ENCODE data around the gene TSHZ2. TPM values are rescaled to one million over a fixed set of nuclear protein-coding genes. Genes with fewer than 3 reads are reported as not detected.

Gene TSHZ2
- total RNA-seq, 1 donor: 3.6 TPM

- TF ChIP-seq CTCF (IDR thresholded peaks at IDR 0.05; ENCODE audit: extremely low read depth, low read depth, low read length): no peak
- no peak overlapping the region for H3K27ac ChIP-seq (ENCODE audit: low read depth, low read length)
- no peak for DNase-seq (ENCODE audit: insufficient read length, low spot score, missing footprints)
- H2AFZ ChIP-seq (ENCODE audit: low read length): no peak overlapping the region
- H3K9me3 ChIP-seq (ENCODE audit: low read depth, low read length): no peaks in the 10 kb centered on the region
- H3K4me3 ChIP-seq (ENCODE audit: insufficient read depth, low read length): no peak overlapping the region
- no peaks in the 10 kb centered on the region for H3K4me1 ChIP-seq (ENCODE audit: insufficient read depth, low read length)
- H3K79me2 ChIP-seq (ENCODE audit: insufficient read depth, low read length): no peaks in the 10 kb centered on the region
- H3K36me3 ChIP-seq (ENCODE audit: insufficient read depth, low read length): no peaks in the 10 kb centered on the region
- H3K4me2 ChIP-seq (ENCODE audit: insufficient read depth, low read length): no peak overlapping the region
- no peaks in the 10 kb centered on the region for H3K27me3 ChIP-seq (ENCODE audit: insufficient read depth, low read length)
- no peaks in the 10 kb centered on the region for H4K20me1 ChIP-seq (ENCODE audit: insufficient read depth, low read length)
Observed at GRCh38 chr20:53004267-53004813, 32.2 kb downstream of the TSHZ2 start.

GRCh38 chr20:53009979-53010735 is 38.0 kb downstream of the TSHZ2 start:
- no peak for TF ChIP-seq CTCF (IDR thresholded peaks at IDR 0.05; ENCODE audit: extremely low read depth, low read depth, low read length)
- H3K27me3 ChIP-seq (ENCODE audit: insufficient read depth, low read length): no peaks in the 10 kb centered on the region

GRCh38 chr20:53011640-53012039 is 39.5 kb downstream of the TSHZ2 start:
- no peak for DNase-seq (ENCODE audit: insufficient read length, low spot score, missing footprints)
- no peaks in the 10 kb centered on the region for H3K79me2 ChIP-seq (ENCODE audit: insufficient read depth, low read length)
- H3K36me3 ChIP-seq (ENCODE audit: insufficient read depth, low read length): no peaks in the 10 kb centered on the region
- no peak overlapping the region for H3K4me2 ChIP-seq (ENCODE audit: insufficient read depth, low read length)
- H4K20me1 ChIP-seq (ENCODE audit: insufficient read depth, low read length): no peaks in the 10 kb centered on the region
- no peaks in the 10 kb centered on the region for H3K27me3 ChIP-seq (ENCODE audit: insufficient read depth, low read length)
- no peaks in the 10 kb centered on the region for H3K4me1 ChIP-seq (ENCODE audit: insufficient read depth, low read length)
- no peak overlapping the region for H3K27ac ChIP-seq (ENCODE audit: low read depth, low read length)
- no peak overlapping the region for H3K4me3 ChIP-seq (ENCODE audit: insufficient read depth, low read length)
- TF ChIP-seq CTCF (IDR thresholded peaks at IDR 0.05; ENCODE audit: extremely low read depth, low read depth, low read length): no peak
- no peak overlapping the region for H2AFZ ChIP-seq (ENCODE audit: low read length)
- no peaks in the 10 kb centered on the region for H3K9me3 ChIP-seq (ENCODE audit: low read depth, low read length)

More at GRCh38 chr20:53009979-53010735, 38.0 kb downstream of the TSHZ2 start:
- no peak overlapping the region for H3K27ac ChIP-seq (ENCODE audit: low read depth, low read length)
- H3K79me2 ChIP-seq (ENCODE audit: insufficient read depth, low read length): no peaks in the 10 kb centered on the region
- no peaks in the 10 kb centered on the region for H3K36me3 ChIP-seq (ENCODE audit: insufficient read depth, low read length)
- no peaks in the 10 kb centered on the region for H3K9me3 ChIP-seq (ENCODE audit: low read depth, low read length)
- no peaks in the 10 kb centered on the region for H4K20me1 ChIP-seq (ENCODE audit: insufficient read depth, low read length)
- no peak for DNase-seq (ENCODE audit: insufficient read length, low spot score, missing footprints)
- H3K4me3 ChIP-seq (ENCODE audit: insufficient read depth, low read length): no peak overlapping the region
- H3K4me2 ChIP-seq (ENCODE audit: insufficient read depth, low read length): no peak overlapping the region
- H3K4me1 ChIP-seq (ENCODE audit: insufficient read depth, low read length): no peaks in the 10 kb centered on the region
- no peak overlapping the region for H2AFZ ChIP-seq (ENCODE audit: low read length)

GRCh38 chr20:53013183-53013582 is 41.0 kb downstream of the TSHZ2 start:
- H2AFZ ChIP-seq (ENCODE audit: low read length): no peak overlapping the region

More at GRCh38 chr20:53013183-53013582, 41.0 kb downstream of the TSHZ2 start:
- H3K4me3 ChIP-seq (ENCODE audit: insufficient read depth, low read length): no peak overlapping the region
- H4K20me1 ChIP-seq (ENCODE audit: insufficient read depth, low read length): no peaks in the 10 kb centered on the region
- no peaks in the 10 kb centered on the region for H3K4me1 ChIP-seq (ENCODE audit: insufficient read depth, low read length)
- no peak overlapping the region for H3K4me2 ChIP-seq (ENCODE audit: insufficient read depth, low read length)
- no peaks in the 10 kb centered on the region for H3K27me3 ChIP-seq (ENCODE audit: insufficient read depth, low read length)
- DNase-seq (ENCODE audit: insufficient read length, low spot score, missing footprints): peak; percentile 46
- H3K79me2 ChIP-seq (ENCODE audit: insufficient read depth, low read length): no peaks in the 10 kb centered on the region
- H3K36me3 ChIP-seq (ENCODE audit: insufficient read depth, low read length): no peaks in the 10 kb centered on the region
- no peak for TF ChIP-seq CTCF (IDR thresholded peaks at IDR 0.05; ENCODE audit: extremely low read depth, low read depth, low read length)
- no peaks in the 10 kb centered on the region for H3K9me3 ChIP-seq (ENCODE audit: low read depth, low read length)
- no peak overlapping the region for H3K27ac ChIP-seq (ENCODE audit: low read depth, low read length)
